HEK293 (cell line): ENCODE data around the gene KCNK4.

Experiments used
- CTCF ChIA-PET: fragments of 350-600 bp; formaldehyde crosslinking; extraction: SDS; loops from one replicate; lab custom pipeline; 2021; ENCODE audit warnings: antibody characterized with exemption; lab: Yijun Ruan, JAX
- POLR2A ChIA-PET: fragments of 300-600 bp; formaldehyde crosslinking; extraction: SDS; loops from one replicate; lab custom pipeline; 2020; ENCODE audit warnings: antibody characterized with exemption, inconsistent platforms; lab: Yijun Ruan, JAX
- H3K27ac ChIP-seq: fragments of 200-500 bp; sonication (Bioruptor generic); 2 replicates; pipeline ENCODE4 v1.5.1; 2014; ENCODE audit warnings: low read depth, low read length, control low read depth, inconsistent platforms; ENCODE audit errors: extremely low read depth
- H3K36me3 ChIP-seq, 2 experiments: fragments of 200-500 bp in 1 of 2; sonication (Bioruptor generic) in 1 of 2; 1 replicate in 1 of 2; 2 replicates in 1 of 2; pipeline ENCODE4 v1.5.1; 2014 to 2017; ENCODE audit warnings: inconsistent platforms in 2 of 2, low read length in 2 of 2; ENCODE audit not compliant: control insufficient read depth in 2 of 2, insufficient read depth in 1 of 2
- H3K4me1 ChIP-seq: fragments of 200-500 bp; sonication (Bioruptor generic); 2 replicates; pipeline ENCODE4 v1.5.1; 2014; ENCODE audit warnings: mild to moderate bottlenecking, low read length, inconsistent platforms; ENCODE audit not compliant: control insufficient read depth, insufficient read depth
- H3K4me3 ChIP-seq: 2 replicates; pipeline ENCODE4 v1.5.1; 2011; ENCODE audit warnings: low read depth, mild to moderate bottlenecking, control low read depth, low read length, moderate library complexity
- H3K9me3 ChIP-seq: fragments of 200-500 bp; sonication (Bioruptor generic); 2 replicates; pipeline ENCODE4 v1.5.1; 2014; ENCODE audit warnings: low read depth, low read length, inconsistent platforms; ENCODE audit not compliant: control insufficient read depth, insufficient read depth
- HOXD13 ChIP-seq: sonication (generic); formaldehyde crosslinking; IDR thresholded peaks from 2 replicates; pipeline ENCODE4 v1.8.0; 2022; ENCODE audit warnings: missing genetic modification reagents, borderline replicate concordance
- KLF16 ChIP-seq: fragments of 450-650 bp; formaldehyde crosslinking; IDR thresholded peaks from 2 replicates; pipeline ENCODE4 v1.5.1; 2017; ENCODE audit warnings: missing biosample characterization, missing genetic modification characterization
- KLF9 ChIP-seq: fragments of 450-650 bp; formaldehyde crosslinking; IDR thresholded peaks from 2 replicates; pipeline ENCODE4 v1.5.1; 2016; ENCODE audit warnings: missing biosample characterization, missing genetic modification characterization, low read depth
- SP2 ChIP-seq: fragments of 450-650 bp; formaldehyde crosslinking; IDR thresholded peaks from 2 replicates; pipeline ENCODE4 v1.5.1; 2016; ENCODE audit warnings: missing biosample characterization, missing genetic modification characterization
- WT1 ChIP-seq: fragments of 450-650 bp; formaldehyde crosslinking; IDR thresholded peaks from 2 replicates; pipeline ENCODE4 v1.5.1; 2016; ENCODE audit warnings: missing biosample characterization, missing genetic modification characterization
- ZBTB17 ChIP-seq: fragments of 450-650 bp; formaldehyde crosslinking; IDR thresholded peaks from 2 replicates; pipeline ENCODE4 v1.5.1; 2016; ENCODE audit warnings: missing biosample characterization, missing genetic modification characterization
- ZNF155 ChIP-seq: fragments of 450-650 bp; formaldehyde crosslinking; IDR thresholded peaks from 2 replicates; pipeline ENCODE4 v1.5.1; 2016; ENCODE audit warnings: missing biosample characterization, missing genetic modification characterization
- ZNF16 ChIP-seq: fragments of 450-650 bp; formaldehyde crosslinking; IDR thresholded peaks from 2 replicates; pipeline ENCODE4 v1.5.1; 2016; ENCODE audit warnings: low read depth, missing biosample characterization, missing genetic modification characterization
- ZNF223 ChIP-seq: fragments of 450-650 bp; formaldehyde crosslinking; IDR thresholded peaks from 2 replicates; pipeline ENCODE4 v1.5.1; 2016; ENCODE audit warnings: missing biosample characterization, missing genetic modification characterization
- ZNF266 ChIP-seq: fragments of 450-650 bp; formaldehyde crosslinking; IDR thresholded peaks from 2 replicates; pipeline ENCODE4 v1.5.1; 2016; ENCODE audit warnings: missing biosample characterization, missing genetic modification characterization, low read depth
- ZNF324 ChIP-seq: fragments of 450-650 bp; formaldehyde crosslinking; IDR thresholded peaks from 2 replicates; pipeline ENCODE4 v1.5.1; 2016; ENCODE audit warnings: missing biosample characterization, missing genetic modification characterization
- ZNF366 ChIP-seq: fragments of 450-650 bp; formaldehyde crosslinking; conservative IDR thresholded peaks from 2 replicates; pipeline ENCODE4 v1.5.1; 2016; ENCODE audit warnings: missing biosample characterization, missing genetic modification characterization
- ZNF423 ChIP-seq: fragments of 450-650 bp; formaldehyde crosslinking; IDR thresholded peaks from 2 replicates; pipeline ENCODE4 v1.5.1; 2016; ENCODE audit warnings: missing biosample characterization, missing genetic modification characterization
- ZNF426 ChIP-seq: fragments of 450-650 bp; formaldehyde crosslinking; IDR thresholded peaks from 2 replicates; pipeline ENCODE4 v1.5.1; 2017; ENCODE audit warnings: missing biosample characterization, missing genetic modification characterization, mild to moderate bottlenecking, inconsistent platforms, moderate library complexity
- ZNF48 ChIP-seq: fragments of 450-650 bp; formaldehyde crosslinking; IDR thresholded peaks from 2 replicates; pipeline ENCODE4 v1.5.1; 2016; ENCODE audit warnings: missing biosample characterization, missing genetic modification characterization
- ZNF548 ChIP-seq: fragments of 450-650 bp; formaldehyde crosslinking; IDR thresholded peaks from 2 replicates; pipeline ENCODE4 v1.5.1; 2016; ENCODE audit warnings: missing biosample characterization, missing genetic modification characterization
- ZNF560 ChIP-seq: fragments of 450-650 bp; formaldehyde crosslinking; IDR thresholded peaks from 2 replicates; pipeline ENCODE4 v1.5.1; 2017; ENCODE audit warnings: missing biosample characterization, missing genetic modification characterization, borderline replicate concordance
- ZNF600 ChIP-seq: fragments of 450-650 bp; formaldehyde crosslinking; IDR thresholded peaks from 2 replicates; pipeline ENCODE4 v1.5.1; 2016; ENCODE audit warnings: missing biosample characterization, missing genetic modification characterization
- ZNF660 ChIP-seq: fragments of 450-650 bp; IDR thresholded peaks from 2 replicates; pipeline ENCODE4 v1.5.1; 2018; ENCODE audit warnings: missing biosample characterization, mild to moderate bottlenecking, missing genetic modification characterization
- ZNF843 ChIP-seq: fragments of 450-650 bp; formaldehyde crosslinking; IDR thresholded peaks from 2 replicates; pipeline ENCODE4 v1.5.1; 2016; ENCODE audit warnings: missing biosample characterization, missing genetic modification characterization
- TF ChIP-seq, protein P1 (sequence below): fragments of 450-650 bp; formaldehyde crosslinking; IDR thresholded peaks from 2 replicates; pipeline ENCODE4 v1.5.1; 2016; ENCODE audit warnings: missing biosample characterization, missing genetic modification characterization
- TF ChIP-seq, protein P2 (sequence below): fragments of 450-650 bp; formaldehyde crosslinking; IDR thresholded peaks from 2 replicates; pipeline ENCODE4 v1.5.1; 2016; ENCODE audit warnings: missing biosample characterization, missing genetic modification characterization
- TF ChIP-seq, protein P3 (sequence below): fragments of 450-650 bp; formaldehyde crosslinking; IDR thresholded peaks from 2 replicates; pipeline ENCODE4 v1.5.1; 2016; ENCODE audit warnings: missing biosample characterization, missing genetic modification characterization
- TF ChIP-seq, protein P4 (sequence below): fragments of 450-650 bp; formaldehyde crosslinking; IDR thresholded peaks from 2 replicates; pipeline ENCODE4 v1.5.1; 2016; ENCODE audit warnings: missing biosample characterization, missing genetic modification characterization
- TF ChIP-seq, protein P5 (sequence below): IDR thresholded peaks from 2 replicates; pipeline ENCODE4 v1.6.1; 2011; ENCODE audit warnings: mild to moderate bottlenecking, low read depth, low read length, borderline replicate concordance
- TF ChIP-seq, protein P6 (sequence below): fragments of 450-650 bp; formaldehyde crosslinking; IDR thresholded peaks from 2 replicates; pipeline ENCODE4 v1.5.1; 2016; ENCODE audit warnings: missing biosample characterization, missing genetic modification characterization
- TF ChIP-seq, protein P7 (sequence below): fragments of 450-650 bp; formaldehyde crosslinking; IDR thresholded peaks from 2 replicates; pipeline ENCODE4 v1.5.1; 2016; ENCODE audit warnings: missing biosample characterization, missing genetic modification characterization
- TF ChIP-seq, protein P8 (sequence below): fragments of 450-650 bp; formaldehyde crosslinking; IDR thresholded peaks from 2 replicates; pipeline ENCODE4 v1.5.1; 2017; ENCODE audit warnings: missing biosample characterization, missing genetic modification characterization

KCNK4 gene

DNA sequence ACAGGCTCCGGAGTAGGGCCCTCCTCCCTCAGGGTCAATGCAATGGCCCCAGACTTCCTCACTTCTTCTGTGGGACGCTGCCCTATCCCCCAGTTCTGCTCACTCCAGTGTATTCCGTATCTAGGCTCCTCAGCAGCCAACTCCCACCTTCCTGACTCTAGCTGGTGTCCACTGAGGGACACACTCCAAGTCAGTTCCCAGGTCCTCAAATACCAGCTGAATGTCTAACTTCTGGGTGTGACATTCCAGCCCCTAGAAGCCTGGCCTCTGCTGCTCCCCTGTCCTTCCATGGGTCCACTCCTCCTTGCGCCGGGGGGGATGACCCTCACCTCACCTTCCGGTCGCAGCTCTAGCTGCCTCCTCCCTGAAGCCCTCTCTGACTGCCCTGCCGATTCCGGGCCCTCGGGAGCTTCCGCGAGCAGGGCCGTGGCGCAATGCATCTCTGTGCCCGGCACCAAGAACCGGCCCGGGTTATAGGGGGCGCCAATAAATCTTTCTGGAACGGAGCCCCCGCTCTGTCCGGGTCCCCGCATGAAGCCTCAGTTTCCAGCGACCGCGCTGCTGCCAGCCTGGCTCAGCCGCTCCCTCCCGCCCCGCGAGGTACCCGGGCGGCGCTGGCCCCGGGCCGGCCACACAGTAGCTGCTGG lies 22.1 kb upstream of the KCNK4 start:
- peaks cover 0 to 33% of the 10 kb centered on the region in 2 experiments; a peak in 1 of 3 replicates for H3K36me3 ChIP-seq
- peak overlapping the region; percentile 83 for H3K27ac ChIP-seq
- 0 out of 2 replicates have a peak, but pooled peaks have one; percentile 9 for TF ChIP-seq KLF16
- TF ChIP-seq ZNF560, result no peak
- TF ChIP-seq ZNF366 (tag by site-specific recombination), result 0 out of 2 replicates have a peak, but pooled peaks have one; percentile 14
- TF ChIP-seq ZNF155 (tag by site-specific recombination), result no peak
- TF ChIP-seq, protein P1, sequence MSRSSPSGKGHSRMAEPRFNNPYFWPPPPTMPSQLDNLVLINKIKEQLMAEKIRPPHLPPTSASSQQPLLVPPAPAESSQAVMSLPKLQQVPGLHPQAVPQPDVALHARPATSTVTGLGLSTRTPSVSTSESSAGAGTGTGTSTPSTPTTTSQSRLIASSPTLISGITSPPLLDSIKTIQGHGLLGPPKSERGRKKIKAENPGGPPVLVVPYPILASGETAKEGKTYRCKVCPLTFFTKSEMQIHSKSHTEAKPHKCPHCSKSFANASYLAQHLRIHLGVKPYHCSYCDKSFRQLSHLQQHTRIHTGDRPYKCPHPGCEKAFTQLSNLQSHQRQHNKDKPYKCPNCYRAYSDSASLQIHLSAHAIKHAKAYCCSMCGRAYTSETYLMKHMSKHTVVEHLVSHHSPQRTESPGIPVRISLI (tag by site-specific recombination), result no peak
- no peak for TF ChIP-seq ZNF426 (tag by site-specific recombination)
- no peak for TF ChIP-seq ZNF548
- TF ChIP-seq HOXD13 (CRISPR knock-in tag), result no peak
- no peak for TF ChIP-seq ZNF223 (tag by site-specific recombination)
- TF ChIP-seq WT1 (tag by site-specific recombination), result no peak
- TF ChIP-seq, protein P2, sequence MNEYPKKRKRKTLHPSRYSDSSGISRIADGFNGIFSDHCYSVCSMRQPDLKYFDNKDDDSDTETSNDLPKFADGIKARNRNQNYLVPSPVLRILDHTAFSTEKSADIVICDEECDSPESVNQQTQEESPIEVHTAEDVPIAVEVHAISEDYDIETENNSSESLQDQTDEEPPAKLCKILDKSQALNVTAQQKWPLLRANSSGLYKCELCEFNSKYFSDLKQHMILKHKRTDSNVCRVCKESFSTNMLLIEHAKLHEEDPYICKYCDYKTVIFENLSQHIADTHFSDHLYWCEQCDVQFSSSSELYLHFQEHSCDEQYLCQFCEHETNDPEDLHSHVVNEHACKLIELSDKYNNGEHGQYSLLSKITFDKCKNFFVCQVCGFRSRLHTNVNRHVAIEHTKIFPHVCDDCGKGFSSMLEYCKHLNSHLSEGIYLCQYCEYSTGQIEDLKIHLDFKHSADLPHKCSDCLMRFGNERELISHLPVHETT (tag by site-specific recombination), result no peak
- no peak for TF ChIP-seq ZNF266 (tag by site-specific recombination)
- TF ChIP-seq, protein P3, sequence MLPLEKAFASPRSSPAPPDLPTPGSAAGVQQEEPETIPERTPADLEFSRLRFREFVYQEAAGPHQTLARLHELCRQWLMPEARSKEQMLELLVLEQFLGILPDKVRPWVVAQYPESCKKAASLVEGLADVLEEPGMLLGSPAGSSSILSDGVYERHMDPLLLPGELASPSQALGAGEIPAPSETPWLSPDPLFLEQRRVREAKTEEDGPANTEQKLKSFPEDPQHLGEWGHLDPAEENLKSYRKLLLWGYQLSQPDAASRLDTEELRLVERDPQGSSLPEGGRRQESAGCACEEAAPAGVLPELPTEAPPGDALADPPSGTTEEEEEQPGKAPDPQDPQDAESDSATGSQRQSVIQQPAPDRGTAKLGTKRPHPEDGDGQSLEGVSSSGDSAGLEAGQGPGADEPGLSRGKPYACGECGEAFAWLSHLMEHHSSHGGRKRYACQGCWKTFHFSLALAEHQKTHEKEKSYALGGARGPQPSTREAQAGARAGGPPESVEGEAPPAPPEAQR (tag by site-specific recombination), result no peak
- TF ChIP-seq, protein P4, sequence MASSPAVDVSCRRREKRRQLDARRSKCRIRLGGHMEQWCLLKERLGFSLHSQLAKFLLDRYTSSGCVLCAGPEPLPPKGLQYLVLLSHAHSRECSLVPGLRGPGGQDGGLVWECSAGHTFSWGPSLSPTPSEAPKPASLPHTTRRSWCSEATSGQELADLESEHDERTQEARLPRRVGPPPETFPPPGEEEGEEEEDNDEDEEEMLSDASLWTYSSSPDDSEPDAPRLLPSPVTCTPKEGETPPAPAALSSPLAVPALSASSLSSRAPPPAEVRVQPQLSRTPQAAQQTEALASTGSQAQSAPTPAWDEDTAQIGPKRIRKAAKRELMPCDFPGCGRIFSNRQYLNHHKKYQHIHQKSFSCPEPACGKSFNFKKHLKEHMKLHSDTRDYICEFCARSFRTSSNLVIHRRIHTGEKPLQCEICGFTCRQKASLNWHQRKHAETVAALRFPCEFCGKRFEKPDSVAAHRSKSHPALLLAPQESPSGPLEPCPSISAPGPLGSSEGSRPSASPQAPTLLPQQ (tag by site-specific recombination), result no peak
- 0 out of 2 replicates have a peak, but pooled peaks have one; percentile 45 for TF ChIP-seq ZBTB17
- TF ChIP-seq KLF9 (tag by site-specific recombination), result no peak
- peak; percentile 89 for TF ChIP-seq ZNF600 (tag by site-specific recombination)
- 0 out of 2 replicates have a peak, but pooled peaks have one; percentile 13 for TF ChIP-seq ZNF16 (tag by site-specific recombination)
- no peak for TF ChIP-seq ZNF423 (tag by site-specific recombination)
- TF ChIP-seq ZNF843 (tag by site-specific recombination), result no peak
- TF ChIP-seq, protein P5, sequence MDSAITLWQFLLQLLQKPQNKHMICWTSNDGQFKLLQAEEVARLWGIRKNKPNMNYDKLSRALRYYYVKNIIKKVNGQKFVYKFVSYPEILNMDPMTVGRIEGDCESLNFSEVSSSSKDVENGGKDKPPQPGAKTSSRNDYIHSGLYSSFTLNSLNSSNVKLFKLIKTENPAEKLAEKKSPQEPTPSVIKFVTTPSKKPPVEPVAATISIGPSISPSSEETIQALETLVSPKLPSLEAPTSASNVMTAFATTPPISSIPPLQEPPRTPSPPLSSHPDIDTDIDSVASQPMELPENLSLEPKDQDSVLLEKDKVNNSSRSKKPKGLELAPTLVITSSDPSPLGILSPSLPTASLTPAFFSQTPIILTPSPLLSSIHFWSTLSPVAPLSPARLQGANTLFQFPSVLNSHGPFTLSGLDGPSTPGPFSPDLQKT, result no peak
- no peak; the same call in 1 of the 2 replicates for TF ChIP-seq SP2 (tag by site-specific recombination)
- no peak for TF ChIP-seq ZNF48
- TF ChIP-seq ZNF324 (tag by site-specific recombination), result no peak
- TF ChIP-seq, protein P6, sequence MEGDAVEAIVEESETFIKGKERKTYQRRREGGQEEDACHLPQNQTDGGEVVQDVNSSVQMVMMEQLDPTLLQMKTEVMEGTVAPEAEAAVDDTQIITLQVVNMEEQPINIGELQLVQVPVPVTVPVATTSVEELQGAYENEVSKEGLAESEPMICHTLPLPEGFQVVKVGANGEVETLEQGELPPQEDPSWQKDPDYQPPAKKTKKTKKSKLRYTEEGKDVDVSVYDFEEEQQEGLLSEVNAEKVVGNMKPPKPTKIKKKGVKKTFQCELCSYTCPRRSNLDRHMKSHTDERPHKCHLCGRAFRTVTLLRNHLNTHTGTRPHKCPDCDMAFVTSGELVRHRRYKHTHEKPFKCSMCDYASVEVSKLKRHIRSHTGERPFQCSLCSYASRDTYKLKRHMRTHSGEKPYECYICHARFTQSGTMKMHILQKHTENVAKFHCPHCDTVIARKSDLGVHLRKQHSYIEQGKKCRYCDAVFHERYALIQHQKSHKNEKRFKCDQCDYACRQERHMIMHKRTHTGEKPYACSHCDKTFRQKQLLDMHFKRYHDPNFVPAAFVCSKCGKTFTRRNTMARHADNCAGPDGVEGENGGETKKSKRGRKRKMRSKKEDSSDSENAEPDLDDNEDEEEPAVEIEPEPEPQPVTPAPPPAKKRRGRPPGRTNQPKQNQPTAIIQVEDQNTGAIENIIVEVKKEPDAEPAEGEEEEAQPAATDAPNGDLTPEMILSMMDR (tag by site-specific recombination), result no peak
- no peak for TF ChIP-seq ZNF660 (tag by site-specific recombination)
- TF ChIP-seq, protein P7, sequence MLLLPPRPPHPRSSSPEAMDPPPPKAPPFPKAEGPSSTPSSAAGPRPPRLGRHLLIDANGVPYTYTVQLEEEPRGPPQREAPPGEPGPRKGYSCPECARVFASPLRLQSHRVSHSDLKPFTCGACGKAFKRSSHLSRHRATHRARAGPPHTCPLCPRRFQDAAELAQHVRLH (tag by site-specific recombination), result peak; percentile 98
- TF ChIP-seq, protein P8, sequence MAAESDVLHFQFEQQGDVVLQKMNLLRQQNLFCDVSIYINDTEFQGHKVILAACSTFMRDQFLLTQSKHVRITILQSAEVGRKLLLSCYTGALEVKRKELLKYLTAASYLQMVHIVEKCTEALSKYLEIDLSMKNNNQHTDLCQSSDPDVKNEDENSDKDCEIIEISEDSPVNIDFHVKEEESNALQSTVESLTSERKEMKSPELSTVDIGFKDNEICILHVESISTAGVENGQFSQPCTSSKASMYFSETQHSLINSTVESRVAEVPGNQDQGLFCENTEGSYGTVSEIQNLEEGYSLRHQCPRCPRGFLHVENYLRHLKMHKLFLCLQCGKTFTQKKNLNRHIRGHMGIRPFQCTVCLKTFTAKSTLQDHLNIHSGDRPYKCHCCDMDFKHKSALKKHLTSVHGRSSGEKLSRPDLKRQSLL (tag by site-specific recombination), result no peak

More for the DNA sequence above, 22.1 kb upstream of the KCNK4 start:
- POLR2A ChIA-PET, result interaction anchor here (0.7 to 7.0 kb wide), 12 partner anchors 11 to 86 kb away, joined by 3 to 96 read pairs (median 12); partner anchors contain the start of genes BAD, ESRRA, FERMT3 and FKBP2
- CTCF ChIA-PET, result interaction anchor here (0.6 to 6.8 kb wide), 7 partner anchors 17 to 102 kb away, joined by 3 to 81 read pairs (median 5); partner anchors contain the start of genes CATSPERZ, ESRRA and PLCB3
- Histone ChIP-seq H3K4me1 (peaks cover 2% of the 10 kb centered on the region; the same call in 1 of the 2 replicates), H3K4me3 (peak overlapping the region; percentile 56), H3K9me3 (no peaks in the 10 kb centered on the region)
